Measurements from ENCODE around the gene GPR45. TPM values are rescaled to one million over a fixed set of nuclear protein-coding genes. Genes with fewer than 3 reads are reported as not detected.

GPR45 gene
- total RNA-seq, 2 experiments from 2014 or later = not detected

DNA sequence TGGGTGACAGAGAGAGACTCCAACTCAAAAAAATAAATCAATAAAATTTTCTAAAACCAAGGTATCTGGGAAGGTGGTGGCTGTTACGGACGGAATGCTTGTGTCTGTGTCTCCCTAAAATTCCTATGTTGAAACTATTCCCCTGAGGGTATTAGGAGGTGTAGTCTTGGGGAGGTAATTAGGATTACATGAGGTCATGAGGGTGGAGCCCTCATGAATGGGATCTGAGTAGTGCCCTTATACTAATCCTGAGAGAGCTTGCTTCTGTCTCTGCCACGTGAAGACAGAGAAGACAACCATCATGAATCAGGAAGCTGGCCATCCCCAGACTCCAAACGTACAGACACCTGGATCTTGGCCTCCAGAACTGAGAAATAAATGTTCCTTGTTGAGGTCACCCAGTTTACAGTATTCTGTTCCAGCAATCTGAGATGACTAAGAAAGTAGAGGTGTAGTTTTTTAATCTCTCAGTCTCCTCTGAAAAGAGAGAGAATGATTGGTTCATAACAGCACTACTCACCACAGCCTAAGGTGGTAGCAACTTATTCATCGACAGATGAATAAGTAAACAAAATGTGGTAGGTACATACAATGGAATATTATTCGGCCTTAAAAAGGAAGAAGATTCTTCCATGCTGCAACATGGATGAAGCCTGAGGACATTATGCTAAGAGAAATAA lies 49.6 kb downstream of the GPR45 start:
- Mint-ChIP-seq H3K9me3 (no peaks in the 10 kb centered on the region), H3K27ac (no peak overlapping the region), H3K4me1 (peaks cover 6% of the 10 kb centered on the region), H3K27me3 (no peaks in the 10 kb centered on the region), H3K4me3 (no peak overlapping the region), H3K36me3 (ENCODE audit: low read depth) (peaks cover 27% of the 10 kb centered on the region)
- ChIA-PET CTCF (no interaction called here), POLR2A (interaction anchor here (0.6 kb wide), 1 partner anchor 22 kb away, joined by 3 read pairs; no protein-coding TSS in a partner anchor)
- DNase-seq = no peak

- H3K27ac Mint-ChIP-seq = no peak overlapping the region
- no peaks in the 10 kb centered on the region for H3K27me3 Mint-ChIP-seq
- ChIA-PET CTCF (no interaction called here), POLR2A (no interaction called here)
- H3K9me3 Mint-ChIP-seq = no peaks in the 10 kb centered on the region
- H3K4me3 Mint-ChIP-seq = no peak overlapping the region
- DNase-seq = no peak
- H3K36me3 Mint-ChIP-seq (ENCODE audit: low read depth) = peaks cover 30% of the 10 kb centered on the region
- H3K4me1 Mint-ChIP-seq = peaks cover 6% of the 10 kb centered on the region
Measured at GRCh38 chr2:105291981-105292380, 50.4 kb downstream of the GPR45 start.

Other genes starting within 250 kb of the GPR45 start
- gene MRPS9, start 203.7 kb upstream of the GPR45 start, total RNA-seq = 10 to 100 TPM; 23.6 to 23.7 TPM
- gene TGFBRAP1, start 88.0 kb downstream of the GPR45 start, total RNA-seq = 10 to 100 TPM; 20.5 to 21.4 TPM
- gene C2orf49, start 95.8 kb downstream of the GPR45 start, total RNA-seq = 10 to 100 TPM; 23.5 to 24.5 TPM
- 1 to 10 TPM; 3.6 TPM for gene FHL2, start 157.3 kb downstream of the GPR45 start, total RNA-seq

All from activated CD4-positive, alpha-beta T cell treated with anti-CD3 and anti-CD28 coated beads, Interleukin-2, amount 10 ng/mL, durations not matched to agents 7 days and 5 days (primary cell).